Activated CD4-positive, CD25-positive, alpha-beta regulatory T cell (primary cell): ENCODE data around the gene CIC.

Experiments used
- DNase-seq, 4 experiments: peaks; one replicate each; lab custom pipeline; 2025; lab: John Stamatoyannopoulos, UW

CIC gene

GRCh38 chr19:42244347-42245220, 24.5 kb upstream of the CIC start:
- peak; percentile 75 to 82 (median 80) for DNase-seq

DNA sequence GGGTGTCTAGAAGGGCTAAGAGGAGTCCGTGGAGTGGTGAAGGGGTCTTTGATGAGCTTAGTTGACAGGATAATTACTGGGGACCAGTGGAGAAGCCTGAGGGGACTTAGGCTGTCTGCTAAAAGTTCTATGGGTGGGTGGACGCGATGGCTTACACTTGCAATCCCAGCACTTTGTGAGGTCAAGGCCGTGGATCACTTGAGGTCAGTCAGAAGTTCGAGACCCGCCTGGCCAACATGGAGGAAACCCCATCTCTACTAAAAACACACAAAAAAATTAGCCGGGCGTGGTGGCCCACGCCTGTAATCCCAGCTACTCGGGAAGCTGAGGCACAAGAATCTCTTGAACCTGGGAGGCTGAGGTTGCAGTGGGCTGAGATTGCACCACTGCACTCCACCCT, 23.8 kb upstream of the CIC start:
- no peak for DNase-seq

DNA sequence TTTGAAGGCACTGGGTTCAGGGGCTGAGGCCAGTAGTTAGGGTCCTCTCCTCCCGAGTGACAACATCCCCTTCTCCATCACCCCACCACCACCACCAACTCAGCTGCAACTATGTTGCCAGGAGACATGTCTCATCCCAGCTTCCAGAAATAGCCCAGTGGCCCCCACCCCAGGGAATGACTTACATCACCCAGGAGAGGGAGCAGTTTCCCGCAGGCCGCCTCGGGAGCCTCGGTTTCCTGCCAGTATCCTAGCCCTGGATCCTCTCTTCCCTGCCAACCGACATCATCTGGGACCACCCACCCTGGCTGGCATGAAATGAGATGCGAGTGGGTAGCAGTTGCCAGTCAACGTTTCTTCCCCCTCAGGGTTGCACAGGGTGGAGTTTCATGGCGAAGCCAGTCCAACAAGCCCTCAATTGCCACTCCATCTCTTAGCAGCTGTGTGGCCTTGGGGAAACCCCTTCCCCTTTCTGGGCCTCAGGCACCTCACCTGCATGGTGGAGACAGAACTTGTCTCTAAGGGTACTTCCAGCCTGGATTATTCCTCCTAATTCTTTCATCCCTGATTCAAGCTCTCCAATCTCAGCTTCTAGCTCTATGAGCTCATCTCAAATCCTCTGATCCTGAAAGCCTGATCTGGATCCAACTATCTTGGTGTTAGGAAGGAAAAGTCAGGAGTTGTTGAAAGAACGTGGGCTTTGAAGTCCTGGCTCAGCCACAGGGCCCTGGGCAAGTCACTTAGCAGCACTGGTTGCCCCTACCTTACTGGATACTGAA, 22.7 kb upstream of the CIC start:
- no peak for DNase-seq

- no peak for DNase-seq
These were observed 22.0 kb upstream of the CIC start for GRCh38 chr19:42246922-42247639.

GRCh38 chr19:42247640-42248199, 21.3 kb upstream of the CIC start:
- DNase-seq = no peak

DNA sequence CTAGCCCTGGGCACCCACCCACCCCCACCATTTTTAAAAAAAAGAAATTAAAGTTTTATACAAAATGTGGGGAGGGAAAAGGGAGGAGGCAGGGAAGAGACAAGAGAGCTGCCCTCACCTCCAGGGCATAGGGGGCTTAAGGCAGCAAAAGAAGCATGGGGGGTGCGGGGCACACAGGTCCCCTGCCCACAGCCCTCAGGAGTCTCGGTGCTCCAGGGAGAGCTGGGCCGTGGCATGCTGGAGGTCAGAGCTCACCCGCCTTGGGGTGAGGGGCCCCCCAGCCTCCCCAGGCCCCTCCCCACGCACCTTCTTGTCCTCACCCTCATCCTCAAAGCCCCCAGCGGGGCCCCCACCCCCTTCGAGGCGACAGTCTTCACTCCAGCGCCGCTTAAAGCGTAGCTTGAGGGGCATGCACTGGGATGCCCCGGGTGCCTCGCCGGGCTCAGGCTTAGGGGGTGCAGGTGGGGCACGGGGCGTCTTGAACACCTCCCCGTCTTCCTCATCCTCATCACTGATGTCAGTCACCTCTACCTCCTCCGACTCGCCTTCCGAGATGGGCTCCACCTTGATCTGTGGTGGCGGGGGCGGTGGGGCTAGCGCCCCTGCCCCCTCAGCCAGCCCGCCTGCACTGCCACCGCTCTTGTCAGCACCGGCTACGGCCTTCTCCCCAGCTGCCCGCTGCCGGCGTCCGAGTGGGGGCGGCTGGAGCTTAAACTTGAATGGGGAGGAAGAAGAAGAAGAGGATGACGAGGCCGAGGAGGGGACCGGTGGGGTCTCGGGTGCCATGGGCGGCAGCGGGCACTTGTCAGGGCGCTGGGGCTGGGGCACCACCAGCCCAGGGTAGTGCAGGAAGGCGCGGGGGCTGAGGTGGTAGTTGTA, 20.5 kb upstream of the CIC start:
- no peak for DNase-seq

- no peak for DNase-seq
These were observed 19.8 kb upstream of the CIC start for GRCh38 chr19:42249149-42249750.

- no peak for DNase-seq
These were observed 19.3 kb upstream of the CIC start for GRCh38 chr19:42249769-42250168.

DNA sequence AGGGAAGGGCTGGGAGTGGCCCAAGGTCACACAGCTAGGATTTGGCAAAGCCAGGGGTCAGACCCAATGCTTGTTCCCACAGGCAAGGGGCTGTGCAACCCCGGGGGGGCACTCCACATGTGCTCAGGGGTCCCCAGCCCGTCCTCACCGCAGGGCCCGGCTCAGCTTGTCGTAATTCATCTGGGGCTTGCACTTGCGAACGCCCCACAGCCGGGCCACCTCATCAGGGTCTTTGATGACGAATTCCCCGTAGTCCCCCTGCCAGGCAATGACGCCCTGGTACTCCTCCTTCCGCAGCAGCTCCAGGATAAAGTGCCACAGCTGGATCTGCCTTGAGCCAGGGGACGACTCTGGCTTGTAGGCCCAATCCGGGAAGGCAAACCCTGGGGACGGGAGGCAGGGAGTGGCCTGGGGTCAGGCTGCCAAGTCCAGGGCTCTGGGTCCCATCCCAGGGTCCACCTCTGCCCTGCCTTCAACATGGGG, 18.8 kb upstream of the CIC start:
- no peak for DNase-seq

- no peak for DNase-seq
These were observed 18.2 kb upstream of the CIC start for GRCh38 chr19:42250666-42251531.

GRCh38 chr19:42251572-42252358, 17.3 kb upstream of the CIC start:
- DNase-seq = no peak

GRCh38 chr19:42252365-42253244, 16.4 kb upstream of the CIC start:
- no peak for DNase-seq

DNA sequence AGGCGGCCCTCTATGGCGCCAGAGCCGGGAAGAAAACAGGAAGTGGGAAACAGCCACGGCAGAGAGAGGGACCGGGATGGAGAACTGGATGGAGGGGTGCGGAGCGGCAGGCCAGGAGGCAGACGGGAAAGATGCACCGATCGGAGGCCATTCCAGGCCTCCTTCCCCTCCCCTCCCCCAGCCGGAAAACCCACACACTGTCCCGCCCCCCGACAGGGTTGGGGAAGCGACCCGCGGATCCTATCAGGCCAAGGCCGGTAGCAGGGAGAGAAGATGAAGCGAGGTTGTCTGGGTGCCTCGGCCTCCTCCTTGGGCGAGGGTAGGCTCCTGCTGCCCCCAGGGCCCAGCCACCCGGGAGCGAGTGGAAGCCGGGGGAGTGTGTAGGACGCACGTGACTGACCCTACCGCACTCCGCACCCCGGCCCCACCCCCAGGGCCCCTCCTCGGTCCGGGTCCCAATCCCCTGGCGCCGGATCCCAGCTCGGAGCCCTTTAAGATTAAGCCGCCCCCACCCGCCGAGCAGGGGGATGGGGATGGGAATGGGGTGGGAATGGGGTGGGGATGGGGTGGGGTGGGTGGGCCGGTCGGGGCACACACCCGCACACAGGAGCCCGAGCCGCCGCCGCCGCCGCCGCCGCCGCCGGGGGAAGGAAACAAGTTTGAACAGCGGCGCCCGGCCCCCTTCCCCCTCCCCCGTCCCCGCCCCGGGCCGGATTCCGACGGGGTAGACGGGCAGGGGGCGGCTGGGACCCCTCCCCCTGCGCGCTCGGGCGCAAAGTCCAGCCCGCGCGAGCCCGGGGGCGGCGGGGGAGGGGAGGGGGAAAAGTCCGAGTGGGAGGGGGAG, 15.6 kb upstream of the CIC start:
- DNase-seq = peak; percentile 32 to 52 (median 42)

DNA sequence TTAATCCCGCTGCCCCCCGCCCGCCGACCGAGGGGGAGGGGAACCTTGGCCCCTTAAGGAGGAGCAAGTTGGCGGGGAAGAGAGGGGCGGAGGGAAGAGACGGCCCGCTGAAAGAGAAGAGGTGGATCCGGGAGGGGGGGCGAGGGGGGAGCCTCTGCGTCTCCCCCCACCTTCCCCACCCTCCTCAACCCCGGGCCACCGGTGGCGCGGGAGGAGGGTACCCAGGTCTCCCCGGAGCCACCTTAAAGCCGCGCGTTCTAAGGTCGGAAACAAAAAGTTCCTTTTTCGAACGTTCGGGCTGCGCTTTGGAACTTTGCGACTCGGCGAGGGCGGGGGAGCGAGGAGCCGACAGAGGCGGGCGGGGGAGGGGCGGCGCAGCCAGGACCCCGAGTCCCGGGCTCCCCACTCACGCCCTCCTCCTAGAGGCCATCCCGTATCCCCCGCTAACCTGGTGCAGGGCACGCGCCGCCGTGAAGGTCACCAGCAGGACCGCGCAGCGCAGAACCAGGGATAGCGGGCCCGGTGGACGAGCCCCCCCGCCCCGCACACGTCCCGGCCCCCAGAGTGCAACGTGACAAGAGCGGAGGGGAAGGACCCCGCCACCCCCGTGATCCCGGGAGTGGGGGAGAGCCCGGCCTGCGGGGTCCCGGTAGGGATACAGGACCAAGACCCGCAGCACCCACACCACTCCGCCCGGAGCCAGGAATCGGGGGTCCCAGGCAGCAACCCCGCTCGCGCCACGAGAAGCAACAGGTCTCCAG, 14.8 kb upstream of the CIC start:
- DNase-seq = peak; percentile 40 to 70 (median 55)

- peak; percentile 82 to 88 (median 87) for DNase-seq
These were observed 13.9 kb upstream of the CIC start, which contains the start of gene ERF for GRCh38 chr19:42254850-42255765. TSS of gene ERF (minus strand) at chr19:42255128. CDS start at chr19:42254999, 129 bp downstream.
